Nephron progenitor cell (in vitro differentiated cells): ENCODE measurements around the gene OIP5.

Source experiments
- DNase-seq: peaks from one replicate; pipeline ENCODE4 v3.0.0; 2021
- H3K27ac Mint-ChIP-seq: 2 replicates; pipeline ENCODE4 v1.8.0; 2021; ENCODE audit warnings: mild to moderate bottlenecking, moderate library complexity, mixed read lengths
- H3K27me3 Mint-ChIP-seq: 2 replicates; pipeline ENCODE4 v1.8.0; 2021; ENCODE audit warnings: mild to moderate bottlenecking, low read depth, mixed read lengths; ENCODE audit not compliant: poor library complexity
- H3K36me3 Mint-ChIP-seq: 2 replicates; pipeline ENCODE4 v1.8.0; 2021; ENCODE audit warnings: low read depth, mixed read lengths
- H3K4me1 Mint-ChIP-seq: 2 replicates; pipeline ENCODE4 v1.8.0; 2021; ENCODE audit warnings: mixed read lengths
- H3K4me3 Mint-ChIP-seq: 2 replicates; pipeline ENCODE4 v1.8.0; 2021; ENCODE audit warnings: mild to moderate bottlenecking, moderate library complexity, mixed read lengths
- H3K9me3 Mint-ChIP-seq: 2 replicates; pipeline ENCODE4 v1.8.0; 2021; ENCODE audit warnings: mild to moderate bottlenecking, moderate library complexity, mixed read lengths
- TF ChIP-seq, protein P1 (sequence below): fragments of 200-600 bp; sonication (generic); IDR thresholded peaks from 2 replicates; pipeline ENCODE4 v1.5.0; 2021; ENCODE audit warnings: antibody characterized with exemption

The OIP5 gene

DNA sequence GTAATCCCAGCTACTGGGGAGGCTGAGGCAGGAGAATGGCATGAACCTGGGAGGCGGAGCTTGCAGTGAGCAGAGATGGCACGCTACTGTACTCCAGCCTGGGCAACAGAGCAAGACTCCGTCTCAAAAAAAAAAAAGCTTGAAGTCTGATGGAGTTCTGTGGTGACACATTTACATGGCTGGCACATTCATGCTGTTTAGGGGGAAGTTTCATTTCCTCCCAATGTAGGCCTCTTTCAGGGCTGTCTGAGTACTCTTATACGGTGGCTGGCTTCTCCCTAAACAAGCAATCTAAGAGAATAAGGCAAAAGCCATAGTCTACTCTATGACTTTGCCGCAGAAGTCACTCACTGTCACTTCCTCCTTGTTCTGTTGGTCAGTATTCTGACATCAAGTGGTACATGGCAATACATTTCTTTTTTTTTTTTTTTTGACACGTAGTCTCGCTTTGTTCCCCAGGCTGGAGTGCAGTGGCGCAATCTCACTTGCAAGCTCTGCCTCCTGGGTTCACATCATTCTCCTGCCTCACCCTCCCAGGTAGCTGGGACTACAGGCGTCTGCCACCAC is 41.2 kb downstream of the OIP5 start:
- H3K4me3 Mint-ChIP-seq: no peak overlapping the region
- peak overlapping the region; percentile 25 for H3K27ac Mint-ChIP-seq
- peaks cover 4% of the 10 kb centered on the region for H3K9me3 Mint-ChIP-seq
- H3K27me3 Mint-ChIP-seq: no peaks in the 10 kb centered on the region
- peaks cover 62% of the 10 kb centered on the region for H3K36me3 Mint-ChIP-seq
- TF ChIP-seq, protein P1, sequence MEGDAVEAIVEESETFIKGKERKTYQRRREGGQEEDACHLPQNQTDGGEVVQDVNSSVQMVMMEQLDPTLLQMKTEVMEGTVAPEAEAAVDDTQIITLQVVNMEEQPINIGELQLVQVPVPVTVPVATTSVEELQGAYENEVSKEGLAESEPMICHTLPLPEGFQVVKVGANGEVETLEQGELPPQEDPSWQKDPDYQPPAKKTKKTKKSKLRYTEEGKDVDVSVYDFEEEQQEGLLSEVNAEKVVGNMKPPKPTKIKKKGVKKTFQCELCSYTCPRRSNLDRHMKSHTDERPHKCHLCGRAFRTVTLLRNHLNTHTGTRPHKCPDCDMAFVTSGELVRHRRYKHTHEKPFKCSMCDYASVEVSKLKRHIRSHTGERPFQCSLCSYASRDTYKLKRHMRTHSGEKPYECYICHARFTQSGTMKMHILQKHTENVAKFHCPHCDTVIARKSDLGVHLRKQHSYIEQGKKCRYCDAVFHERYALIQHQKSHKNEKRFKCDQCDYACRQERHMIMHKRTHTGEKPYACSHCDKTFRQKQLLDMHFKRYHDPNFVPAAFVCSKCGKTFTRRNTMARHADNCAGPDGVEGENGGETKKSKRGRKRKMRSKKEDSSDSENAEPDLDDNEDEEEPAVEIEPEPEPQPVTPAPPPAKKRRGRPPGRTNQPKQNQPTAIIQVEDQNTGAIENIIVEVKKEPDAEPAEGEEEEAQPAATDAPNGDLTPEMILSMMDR: no peak
- no peaks in the 10 kb centered on the region for H3K4me1 Mint-ChIP-seq
- DNase-seq: no peak

- no peaks in the 10 kb centered on the region for H3K27me3 Mint-ChIP-seq
- H3K4me3 Mint-ChIP-seq: no peak overlapping the region
- H3K27ac Mint-ChIP-seq: no peak overlapping the region
- no peak for DNase-seq
- peaks cover 10% of the 10 kb centered on the region for H3K4me1 Mint-ChIP-seq
- peaks cover 66% of the 10 kb centered on the region for H3K36me3 Mint-ChIP-seq
- H3K9me3 Mint-ChIP-seq: peaks cover 8% of the 10 kb centered on the region
- TF ChIP-seq, protein P1: no peak
These were observed 42.4 kb downstream of the OIP5 start for GRCh38 chr15:41289953-41290352.

DNA sequence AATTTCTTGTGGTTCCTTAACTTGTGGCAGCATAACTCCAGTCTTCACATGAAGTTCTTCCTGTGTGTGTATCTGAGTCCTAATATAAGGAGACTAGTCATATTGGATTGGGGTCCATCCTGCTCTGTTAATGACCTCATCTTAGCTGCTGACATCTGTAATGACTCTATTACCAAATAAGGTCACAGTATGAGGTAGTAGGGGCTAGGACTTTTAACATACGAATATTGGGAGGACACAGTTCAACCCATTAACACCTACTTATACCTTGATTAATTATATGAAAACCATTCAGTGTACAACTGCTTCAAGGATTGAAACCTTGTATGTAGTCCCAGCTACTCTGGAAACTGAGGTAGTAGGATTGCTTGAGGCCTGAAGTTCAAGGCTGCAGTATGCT is 43.9 kb downstream of the OIP5 start:
- Mint-ChIP-seq H3K27ac (no peak overlapping the region), H3K4me3 (no peak overlapping the region), H3K9me3 (peaks cover 8% of the 10 kb centered on the region), H3K36me3 (peaks cover 59% of the 10 kb centered on the region), H3K27me3 (no peaks in the 10 kb centered on the region), H3K4me1 (peaks cover 18% of the 10 kb centered on the region)
- TF ChIP-seq, protein P1: no peak
- DNase-seq: no peak

GRCh38 chr15:41286665-41287333 is 45.6 kb downstream of the OIP5 start:
- DNase-seq: no peak
- H3K36me3 Mint-ChIP-seq: peaks cover 59% of the 10 kb centered on the region
- TF ChIP-seq, protein P1: no peak
- H3K9me3 Mint-ChIP-seq: peaks cover 8% of the 10 kb centered on the region
- no peak overlapping the region for H3K27ac Mint-ChIP-seq
- H3K4me3 Mint-ChIP-seq: peak overlapping the region; percentile 47
- no peaks in the 10 kb centered on the region for H3K27me3 Mint-ChIP-seq
- peaks cover 29% of the 10 kb centered on the region for H3K4me1 Mint-ChIP-seq

DNA sequence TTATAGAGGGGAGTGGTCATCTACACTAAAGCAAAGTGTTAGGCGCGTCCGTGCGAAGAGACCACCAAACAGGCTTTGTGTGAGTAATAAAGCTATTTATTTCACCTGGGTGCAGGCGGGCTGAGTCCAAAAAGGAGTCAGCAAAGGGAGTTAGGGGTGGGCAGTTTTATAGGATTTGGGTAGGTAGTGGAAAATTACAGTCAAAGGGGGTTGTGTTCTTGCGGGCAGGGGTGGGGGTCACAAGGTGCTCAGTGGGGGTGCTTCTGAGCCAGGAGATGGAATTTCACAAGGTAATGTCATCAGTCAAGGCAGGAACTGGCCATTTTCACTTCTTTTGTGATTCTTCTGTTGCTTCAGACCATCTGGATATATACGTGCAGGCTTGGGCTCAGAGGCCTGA is 47.1 kb downstream of the OIP5 start:
- Mint-ChIP-seq H3K4me3 (peak overlapping the region; percentile 100), H3K4me1 (peaks cover 29% of the 10 kb centered on the region), H3K9me3 (peaks cover 8% of the 10 kb centered on the region), H3K27me3 (no peaks in the 10 kb centered on the region), H3K27ac (peak overlapping the region; percentile 98), H3K36me3 (peaks cover 44% of the 10 kb centered on the region)
- no peak for DNase-seq
- TF ChIP-seq, protein P1: no peak
